ENCODE data around the gene TSPAN9. TPM values are rescaled to one million over a fixed set of nuclear protein-coding genes. Genes with fewer than 3 reads are reported as not detected.
A peak's percentile ranks its signal among the peaks of the same experiment; 100 is the strongest.

The TSPAN9 gene
- total RNA-seq, 6 donors from 2014 or later: 25.2 to 62.9 (median 44.2) TPM

GRCh38 chr12:3168223-3169221 lies 91.3 kb downstream of the TSPAN9 start:
- no peak for TF ChIP-seq POLR2A (IDR thresholded peaks at IDR 0.05)
- TF ChIP-seq EP300 (IDR thresholded peaks at IDR 0.05): no peak
- no peak for TF ChIP-seq POLR2AphosphoS5 (IDR thresholded peaks at IDR 0.05)
- no peak for TF ChIP-seq CTCF (IDR thresholded peaks at IDR 0.05)
- ATAC-seq (ENCODE audit: low FRiP score in 2 of 2): peak in 1 of 2 donors; percentile 81
- peaks cover 0 to 4% (median 0%) of the 10 kb centered on the region in 4 donors for H3K36me3 ChIP-seq
- H3K4me1 ChIP-seq: peaks cover 8 to 35% (median 11%) of the 10 kb centered on the region in 4 donors
- H3K27ac ChIP-seq: no peak overlapping the region
- no peaks in the 10 kb centered on the region for H3K27me3 ChIP-seq
- H3K9me3 ChIP-seq: no peaks in the 10 kb centered on the region
- H3K4me3 ChIP-seq: no peak overlapping the region
- peak in 1 of 2 donors; percentile 82 for DNase-seq
- WGBS, 2 donors: 74 to 78% methylated on average over 22 of the region's 22 CpGs

DNA sequence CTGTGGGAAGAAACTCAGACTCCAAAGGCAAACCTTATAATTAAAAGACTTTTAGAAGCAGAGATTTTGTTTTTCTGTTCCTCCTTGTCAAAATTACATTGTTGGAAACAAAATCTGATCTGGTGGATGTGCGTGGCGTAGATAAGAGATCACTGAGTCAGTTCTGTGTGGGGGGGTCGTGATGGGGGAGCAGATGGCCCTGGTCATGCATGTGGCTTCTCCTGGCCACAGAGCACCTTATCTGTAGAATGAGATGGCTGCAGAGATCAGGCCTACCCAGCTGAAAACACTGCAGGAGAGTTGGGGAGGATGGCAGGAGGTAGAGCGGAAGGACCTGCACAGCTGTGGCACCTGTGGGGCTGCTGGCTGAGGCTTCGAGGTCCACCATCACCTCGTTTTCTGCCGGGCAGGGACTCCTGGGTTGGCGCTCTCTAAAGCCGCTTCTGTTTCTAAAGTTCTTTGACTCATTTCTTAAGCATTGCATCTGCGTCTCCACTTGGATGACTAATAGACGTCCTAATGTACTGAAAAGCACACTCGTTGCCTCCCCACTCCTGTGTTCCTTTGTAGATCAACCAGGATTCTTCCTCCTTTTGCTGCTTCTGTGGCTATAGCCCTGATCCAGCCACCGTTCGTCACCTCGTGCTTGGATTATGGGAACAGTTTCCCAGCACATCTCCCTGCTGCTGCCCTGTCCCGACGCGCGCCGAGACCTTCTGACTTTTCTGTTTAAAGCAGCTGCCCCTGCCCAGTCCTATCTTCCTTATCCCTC lies 93.4 kb downstream of the TSPAN9 start:
- peak in 1 of 2 donors; percentile 15 for ATAC-seq (ENCODE audit: low FRiP score in 2 of 2)
- TF ChIP-seq CTCF (IDR thresholded peaks at IDR 0.05): no peak

DNA sequence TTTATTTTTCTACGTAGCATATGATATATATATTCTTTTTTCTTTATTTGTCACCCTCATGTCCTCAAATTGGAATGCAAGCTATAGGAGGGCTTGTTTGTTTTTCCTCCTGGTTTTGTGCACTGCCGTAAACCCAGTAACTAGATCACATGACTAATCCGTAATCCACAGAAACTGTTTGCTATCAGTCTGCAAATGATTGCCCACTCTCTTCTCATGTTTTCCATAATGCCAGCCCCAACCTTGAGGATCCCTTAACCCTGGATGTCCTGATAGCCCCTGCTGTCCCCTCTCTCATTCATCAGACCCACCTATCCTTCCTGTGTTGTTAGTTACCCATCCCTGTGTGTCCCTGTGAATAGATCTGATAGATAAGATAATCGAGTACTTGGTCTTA lies 94.0 kb downstream of the TSPAN9 start:
- H3K4me3 ChIP-seq: no peak overlapping the region
- H3K36me3 ChIP-seq: peaks cover 0 to 4% (median 0%) of the 10 kb centered on the region in 4 donors
- no peak overlapping the region for H3K27ac ChIP-seq
- H3K4me1 ChIP-seq: peaks cover 0 to 19% (median 9%) of the 10 kb centered on the region in 4 donors
- TF ChIP-seq CTCF (IDR thresholded peaks at IDR 0.05) (no peak), POLR2A (IDR thresholded peaks at IDR 0.05) (no peak)
- no peaks in the 10 kb centered on the region for H3K27me3 ChIP-seq
- DNase-seq (no peak), ATAC-seq (ENCODE audit: low FRiP score in 2 of 2) (no peak)
- no peaks in the 10 kb centered on the region for H3K9me3 ChIP-seq
- WGBS, 2 donors: 49 to 71% methylated on average over 4 of the region's 4 CpGs

More for the DNA sequence above, 93.4 kb downstream of the TSPAN9 start:
- no peak overlapping the region for H3K4me3 ChIP-seq
- peaks cover 0 to 4% (median 0%) of the 10 kb centered on the region in 4 donors for H3K36me3 ChIP-seq
- no peaks in the 10 kb centered on the region for H3K9me3 ChIP-seq
- 86 to 90% methylated on average over 20 of the region's 20 CpGs for WGBS, 2 donors
- H3K4me1 ChIP-seq: peaks cover 0 to 22% (median 9%) of the 10 kb centered on the region in 4 donors
- no peak for DNase-seq
- H3K27ac ChIP-seq: no peak overlapping the region
- H3K27me3 ChIP-seq: no peaks in the 10 kb centered on the region

DNA sequence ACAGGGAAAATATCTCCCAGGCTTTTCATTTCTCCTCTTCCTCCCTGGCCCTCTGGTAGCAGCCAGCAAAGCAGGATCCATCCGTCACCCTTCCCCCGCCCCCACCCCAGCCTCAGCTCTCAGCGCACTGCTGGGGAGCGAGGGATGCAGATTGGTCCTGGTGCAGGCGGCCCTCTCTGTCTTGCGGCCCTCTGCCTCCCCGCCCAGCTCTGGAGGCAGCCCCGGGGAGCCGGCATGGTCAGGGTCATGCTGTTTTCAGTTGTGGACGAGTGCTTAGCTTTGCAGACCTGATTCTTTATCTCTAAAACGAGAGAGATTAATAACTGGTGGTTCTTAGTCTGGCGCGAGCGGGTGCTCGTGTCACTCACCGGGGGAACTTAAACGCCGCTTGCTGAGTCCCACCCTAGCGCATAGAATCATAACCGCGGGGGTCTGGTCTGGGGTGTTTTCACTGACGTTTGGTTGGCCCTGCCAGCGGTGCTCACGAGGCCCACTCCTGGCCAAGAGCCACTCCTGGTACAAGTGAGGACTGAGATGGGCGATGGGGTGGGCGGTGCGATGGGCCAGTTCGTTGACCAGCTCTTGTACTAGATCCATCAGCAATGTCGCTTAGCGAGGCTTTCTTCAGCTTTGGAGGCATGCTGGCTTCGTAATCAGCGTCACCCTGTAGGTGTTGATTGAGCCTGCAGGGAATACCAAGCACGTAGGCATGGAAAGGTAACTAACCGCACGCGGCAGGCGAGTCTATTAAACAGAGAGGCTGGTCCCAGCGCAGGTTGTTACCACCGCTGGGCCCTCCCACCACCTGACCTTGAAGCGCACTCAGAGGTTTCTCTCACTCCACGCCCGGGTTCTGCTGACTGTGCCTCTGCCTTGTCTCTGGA lies 95.2 kb downstream of the TSPAN9 start:
- ATAC-seq (ENCODE audit: low FRiP score in 2 of 2): no peak
- Histone ChIP-seq H3K27me3 (no peaks in the 10 kb centered on the region), H3K4me3 (no peak overlapping the region), H3K9me3 (no peaks in the 10 kb centered on the region), H3K27ac (no peak overlapping the region), H3K4me1 (peaks cover 0 to 19% (median 9%) of the 10 kb centered on the region in 4 donors), H3K36me3 (peaks cover 0 to 4% (median 0%) of the 10 kb centered on the region in 4 donors)
- TF ChIP-seq CTCF (IDR thresholded peaks at IDR 0.05): no peak
- no peak for TF ChIP-seq POLR2A (IDR thresholded peaks at IDR 0.05)
- no peak for TF ChIP-seq POLR2AphosphoS5 (IDR thresholded peaks at IDR 0.05)
- no peak for TF ChIP-seq EP300 (IDR thresholded peaks at IDR 0.05)
- DNase-seq: peak in 1 of 2 donors; percentile 57
- WGBS, 2 donors: 87 to 91% methylated on average over 27 to 42 of the region's 42 CpGs
